Measurements from ENCODE around the gene CDK5R2. TPM values are rescaled to one million over a fixed set of nuclear protein-coding genes. Genes with fewer than 3 reads are reported as not detected.
"Not testable (repeated sequence)": the region's sequence is repeated elsewhere in the genome, so short reads cannot be mapped to it uniquely, and the experiment has no call there.

The CDK5R2 gene
- total RNA-seq, 1 donor from 2014 or later: 46.1 TPM

DNA sequence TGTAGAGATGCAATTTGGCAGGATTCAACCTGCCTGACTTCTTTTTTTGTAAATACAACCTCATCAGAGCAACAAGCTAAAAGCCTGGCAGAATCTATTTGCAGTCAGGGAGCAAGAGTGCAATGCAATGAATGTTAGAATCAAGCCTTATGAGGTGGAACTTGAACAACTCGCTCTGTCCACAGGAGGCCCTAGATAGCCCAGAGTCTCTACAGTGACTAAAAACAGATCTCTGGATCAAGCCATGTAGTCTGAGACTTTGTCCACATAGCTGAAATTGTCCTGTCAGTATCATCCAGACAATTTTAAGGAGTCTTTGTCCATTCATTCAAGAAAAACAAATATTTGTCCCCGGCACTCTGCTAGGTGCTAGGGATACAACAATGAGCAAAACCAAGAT, 32.0 kb upstream of the CDK5R2 start:
- no peak overlapping the region for H3K27ac Mint-ChIP-seq (ENCODE audit: unreplicated experiment)
- peaks cover 27% of the 10 kb centered on the region for H3K36me3 Mint-ChIP-seq (ENCODE audit: unreplicated experiment)
- H3K9me3 Mint-ChIP-seq (ENCODE audit: unreplicated experiment): peaks cover 5% of the 10 kb centered on the region
- no peak for DNase-seq
- H3K4me3 Mint-ChIP-seq (ENCODE audit: unreplicated experiment): no peak overlapping the region
- peaks cover 7% of the 10 kb centered on the region for H3K27me3 Mint-ChIP-seq (ENCODE audit: unreplicated experiment)
- no peaks in the 10 kb centered on the region for H3K4me1 Mint-ChIP-seq (ENCODE audit: low read depth, unreplicated experiment)
- TF ChIP-seq, protein P1, sequence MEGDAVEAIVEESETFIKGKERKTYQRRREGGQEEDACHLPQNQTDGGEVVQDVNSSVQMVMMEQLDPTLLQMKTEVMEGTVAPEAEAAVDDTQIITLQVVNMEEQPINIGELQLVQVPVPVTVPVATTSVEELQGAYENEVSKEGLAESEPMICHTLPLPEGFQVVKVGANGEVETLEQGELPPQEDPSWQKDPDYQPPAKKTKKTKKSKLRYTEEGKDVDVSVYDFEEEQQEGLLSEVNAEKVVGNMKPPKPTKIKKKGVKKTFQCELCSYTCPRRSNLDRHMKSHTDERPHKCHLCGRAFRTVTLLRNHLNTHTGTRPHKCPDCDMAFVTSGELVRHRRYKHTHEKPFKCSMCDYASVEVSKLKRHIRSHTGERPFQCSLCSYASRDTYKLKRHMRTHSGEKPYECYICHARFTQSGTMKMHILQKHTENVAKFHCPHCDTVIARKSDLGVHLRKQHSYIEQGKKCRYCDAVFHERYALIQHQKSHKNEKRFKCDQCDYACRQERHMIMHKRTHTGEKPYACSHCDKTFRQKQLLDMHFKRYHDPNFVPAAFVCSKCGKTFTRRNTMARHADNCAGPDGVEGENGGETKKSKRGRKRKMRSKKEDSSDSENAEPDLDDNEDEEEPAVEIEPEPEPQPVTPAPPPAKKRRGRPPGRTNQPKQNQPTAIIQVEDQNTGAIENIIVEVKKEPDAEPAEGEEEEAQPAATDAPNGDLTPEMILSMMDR (IDR thresholded peaks at IDR 0.05; ENCODE audit: partially characterized antibody, unreplicated experiment): no peak

DNA sequence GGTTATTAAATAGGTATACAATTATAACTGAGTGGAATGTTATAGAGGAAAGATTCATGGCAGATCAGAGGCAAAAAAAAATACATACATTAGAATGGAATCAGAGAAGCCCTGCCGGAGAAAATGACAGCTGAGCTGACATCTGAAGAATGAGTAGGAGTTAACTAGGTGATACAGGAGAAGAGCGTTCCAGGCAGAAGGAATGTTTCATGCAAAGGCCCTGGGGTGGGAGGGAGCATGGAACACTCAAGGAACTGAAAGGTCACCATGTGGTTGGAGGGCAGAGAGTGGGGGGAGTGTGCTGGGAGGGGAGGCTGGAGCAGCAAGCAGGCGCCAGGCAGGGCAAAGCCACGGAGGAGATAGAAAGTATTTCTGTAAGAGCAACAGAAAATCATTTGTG, 31.6 kb upstream of the CDK5R2 start:
- H3K9me3 Mint-ChIP-seq (ENCODE audit: unreplicated experiment): peaks cover 5% of the 10 kb centered on the region
- no peak for DNase-seq
- no peak overlapping the region for H3K27ac Mint-ChIP-seq (ENCODE audit: unreplicated experiment)
- no peak overlapping the region for H3K4me3 Mint-ChIP-seq (ENCODE audit: unreplicated experiment)
- TF ChIP-seq, protein P1 (IDR thresholded peaks at IDR 0.05; ENCODE audit: partially characterized antibody, unreplicated experiment): no peak
- peaks cover 7% of the 10 kb centered on the region for H3K27me3 Mint-ChIP-seq (ENCODE audit: unreplicated experiment)
- H3K4me1 Mint-ChIP-seq (ENCODE audit: low read depth, unreplicated experiment): no peaks in the 10 kb centered on the region
- H3K36me3 Mint-ChIP-seq (ENCODE audit: unreplicated experiment): peaks cover 23% of the 10 kb centered on the region

DNA sequence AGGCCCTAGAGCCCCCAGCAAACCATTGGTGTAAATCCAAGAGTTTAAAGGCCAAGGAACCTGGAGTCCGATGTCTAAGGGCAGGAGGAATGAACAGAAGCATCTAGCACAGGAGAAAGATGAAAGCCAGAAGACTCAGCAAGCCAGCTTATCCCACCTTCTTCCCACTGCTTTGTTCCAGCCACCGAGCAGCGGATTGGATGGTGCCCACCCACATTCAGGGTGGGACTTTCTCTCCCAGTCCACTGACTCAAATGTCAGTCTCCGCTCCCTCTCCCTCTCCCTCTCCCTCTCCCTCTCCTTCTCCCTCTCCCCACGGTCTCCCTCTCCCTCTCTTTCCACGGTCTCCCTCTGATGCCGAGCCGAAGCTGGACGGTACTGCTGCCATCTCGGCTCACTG, 29.0 kb upstream of the CDK5R2 start:
- not testable (repeated sequence) for H3K9me3 Mint-ChIP-seq (ENCODE audit: unreplicated experiment); H3K4me1 Mint-ChIP-seq (ENCODE audit: low read depth, unreplicated experiment); H3K27ac Mint-ChIP-seq (ENCODE audit: unreplicated experiment); H3K36me3 Mint-ChIP-seq (ENCODE audit: unreplicated experiment); H3K4me3 Mint-ChIP-seq (ENCODE audit: unreplicated experiment); DNase-seq; H3K27me3 Mint-ChIP-seq (ENCODE audit: unreplicated experiment)

DNA sequence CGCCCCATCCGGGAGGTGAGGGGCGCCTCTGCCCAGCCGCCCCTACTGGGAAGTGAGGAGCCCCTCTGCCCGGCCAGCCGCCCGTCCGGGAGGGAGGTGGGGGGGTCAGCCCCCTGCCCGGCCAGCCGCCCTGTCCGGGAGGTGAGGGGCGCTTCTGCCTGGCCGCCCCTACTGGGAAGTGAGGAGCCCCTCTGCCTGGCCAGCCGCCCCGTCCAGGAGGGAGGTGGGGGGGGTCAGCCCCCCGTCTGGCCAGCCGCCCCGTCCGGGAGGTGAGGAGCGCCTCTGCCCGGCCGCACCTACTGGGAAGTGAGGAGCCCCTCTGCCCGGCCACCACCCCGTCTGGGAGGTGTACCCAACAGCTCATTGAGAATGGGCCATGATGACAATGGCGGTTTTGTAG, 27.7 kb upstream of the CDK5R2 start:
- H3K9me3 Mint-ChIP-seq (ENCODE audit: unreplicated experiment); H3K4me1 Mint-ChIP-seq (ENCODE audit: low read depth, unreplicated experiment); H3K27me3 Mint-ChIP-seq (ENCODE audit: unreplicated experiment); H3K27ac Mint-ChIP-seq (ENCODE audit: unreplicated experiment); DNase-seq; H3K4me3 Mint-ChIP-seq (ENCODE audit: unreplicated experiment); H3K36me3 Mint-ChIP-seq (ENCODE audit: unreplicated experiment): not testable (repeated sequence)

DNA sequence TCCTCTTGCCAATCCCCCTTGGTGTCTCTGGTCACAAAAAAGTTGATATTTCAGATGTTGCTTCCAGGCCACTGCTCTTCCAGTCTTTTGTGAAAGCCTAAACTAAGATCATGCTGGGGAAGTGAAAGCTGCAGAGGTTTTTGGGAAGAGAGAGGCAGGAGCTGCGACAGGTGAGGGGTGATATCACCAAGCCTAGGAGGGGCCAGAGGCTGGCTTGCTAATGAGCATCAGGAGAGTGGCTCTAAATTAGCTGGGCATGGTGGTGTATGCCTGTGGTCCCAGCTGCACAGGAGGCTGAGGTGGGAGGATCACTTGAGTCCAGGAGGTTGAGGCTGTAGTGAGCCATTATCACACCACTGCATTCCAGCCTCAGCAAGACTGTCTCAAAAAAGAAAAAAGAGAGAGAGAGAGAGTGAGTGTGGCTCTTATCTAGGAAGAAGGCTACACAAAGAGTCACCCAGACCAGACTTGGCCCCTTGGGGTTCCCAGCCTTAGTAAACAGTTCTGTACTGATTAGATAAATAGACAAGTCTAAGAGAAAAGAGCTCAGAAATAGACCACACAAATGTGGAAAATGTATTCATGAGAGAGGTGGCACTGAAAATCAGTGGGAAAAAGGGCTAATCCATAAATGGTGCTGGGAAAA, 14.6 kb upstream of the CDK5R2 start:
- peaks cover 2% of the 10 kb centered on the region for H3K27me3 Mint-ChIP-seq (ENCODE audit: unreplicated experiment)
- no peaks in the 10 kb centered on the region for H3K36me3 Mint-ChIP-seq (ENCODE audit: unreplicated experiment)
- no peaks in the 10 kb centered on the region for H3K9me3 Mint-ChIP-seq (ENCODE audit: unreplicated experiment)
- no peak overlapping the region for H3K27ac Mint-ChIP-seq (ENCODE audit: unreplicated experiment)
- TF ChIP-seq, protein P1 (IDR thresholded peaks at IDR 0.05; ENCODE audit: partially characterized antibody, unreplicated experiment): no peak
- DNase-seq: no peak
- no peaks in the 10 kb centered on the region for H3K4me1 Mint-ChIP-seq (ENCODE audit: low read depth, unreplicated experiment)
- no peak overlapping the region for H3K4me3 Mint-ChIP-seq (ENCODE audit: unreplicated experiment)

DNA sequence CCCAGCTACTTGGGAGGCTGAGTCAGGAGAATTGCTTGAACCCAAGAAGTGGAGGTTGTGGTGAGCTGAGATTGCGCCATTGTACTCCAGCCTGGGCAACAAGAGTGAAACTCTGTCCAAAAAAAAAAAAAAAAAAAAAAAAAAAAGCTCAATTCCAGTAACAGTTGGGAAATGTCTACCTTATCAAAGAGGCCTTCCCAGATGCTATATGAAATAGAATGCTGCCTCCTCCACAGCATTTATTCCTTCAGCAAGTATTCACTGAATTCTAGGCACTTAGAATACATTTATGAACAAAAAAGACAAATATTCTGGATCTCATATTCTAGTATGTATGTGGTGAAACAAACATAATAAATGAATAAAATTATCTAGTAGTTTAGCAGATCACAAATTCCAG, 12.8 kb upstream of the CDK5R2 start:
- no peak for DNase-seq
- Mint-ChIP-seq H3K9me3 (ENCODE audit: unreplicated experiment) (peaks cover 2% of the 10 kb centered on the region), H3K4me3 (ENCODE audit: unreplicated experiment) (no peak overlapping the region), H3K4me1 (ENCODE audit: low read depth, unreplicated experiment) (no peaks in the 10 kb centered on the region), H3K27ac (ENCODE audit: unreplicated experiment) (no peak overlapping the region), H3K36me3 (ENCODE audit: unreplicated experiment) (no peaks in the 10 kb centered on the region), H3K27me3 (ENCODE audit: unreplicated experiment) (peaks cover 2% of the 10 kb centered on the region)
- TF ChIP-seq, protein P1 (IDR thresholded peaks at IDR 0.05; ENCODE audit: partially characterized antibody, unreplicated experiment): no peak

Measured in glutamatergic neuron (in vitro differentiated cells).